ENCODE data around the gene RAB9A. TPM values are rescaled to one million over a fixed set of nuclear protein-coding genes. Genes with fewer than 3 reads are reported as not detected.

RAB9A gene
- polyA plus RNA-seq, 1 of the 3 experiments (the other 2 are of a cell fraction) = 15.3 TPM

- TF ChIP-seq ZBTB33 (IDR thresholded peaks at IDR 0.05; ENCODE audit: borderline replicate concordance, low read depth) (0 out of 2 replicates have a peak, but pooled peaks have one; percentile 47), TEAD4 (IDR thresholded peaks at IDR 0.05; ENCODE audit: borderline replicate concordance, insufficient read depth) (peak; percentile 66; the same call in 1 of the 2 replicates), EP300 (IDR thresholded peaks at IDR 0.05; ENCODE audit: borderline replicate concordance in 1 of 2, low read depth in 1 of 2, low read length in 1 of 2) (peak in 1 of 2 experiments; percentile 61; a peak in 1 of 4 replicates), USF1 (IDR thresholded peaks at IDR 0.05; ENCODE audit: borderline replicate concordance, low read depth) (peak; percentile 72; the same call in 1 of the 2 replicates), YY1 (IDR thresholded peaks at IDR 0.05; ENCODE audit: low read depth) (no peak)
Observed at GRCh38 chrX:13652287-13652793, 36.6 kb upstream of the RAB9A start (continued).

GRCh38 chrX:13652850-13653693, 35.9 kb upstream of the RAB9A start, which contains the start of gene TCEANC:
TCEANC (plus strand) TSS chrX:13653141; CDS start chrX:13662509, 9,368 bp downstream.
- Histone ChIP-seq H4K20me1 (ENCODE audit: insufficient read depth) (no peaks in the 10 kb centered on the region), H2AFZ (ENCODE audit: low read depth) (peak within 1 kb of the TSS; percentile 82), H3F3A (replicated peaks; ENCODE audit: insufficient read depth) (peaks cover 33% of the 10 kb centered on the region), H3K9ac (peak within 1 kb of the TSS; percentile 86), H3K4me3 (ENCODE audit: low read depth in 2 of 2, low read length in 1 of 2) (peak within 1 kb of the TSS; percentile 74 to 83), H3K27me3 (ENCODE audit: insufficient read depth) (no peaks in the 10 kb centered on the region), H3K9me3 (no peaks in the 10 kb centered on the region), H3K4me1 (ENCODE audit: control insufficient read depth in 1 of 2, insufficient read depth in 2 of 2, low read depth in 1 of 2, low read length in 1 of 2) (peaks cover 0 to 6% of the 10 kb centered on the region in 2 experiments; a peak in 2 of 4 replicates), H3K27ac (ENCODE audit: low read depth in 2 of 2, low read length in 1 of 2) (peak within 1 kb of the TSS; percentile 91 to 97), H3K79me2 (ENCODE audit: insufficient read depth) (no peaks in the 10 kb centered on the region), H3K9me2 (no peaks in the 10 kb centered on the region), H3K36me3 (replicated peaks in 1 of 2; ENCODE audit: control insufficient read depth in 1 of 2, insufficient read depth in 2 of 2, low read length in 1 of 2) (peaks cover 0 to 3% of the 10 kb centered on the region in 2 experiments), H3K4me2 (peak within 1 kb of the TSS; percentile 86)
- DNase-seq = peak; percentile 94
- CTCF ChIA-PET = interaction anchor here (1.0 to 1.1 kb wide), 2 partner anchors 146 to 379 kb away, joined by 3 to 4 read pairs; no protein-coding TSS in a partner anchor
- WGBS (ENCODE audit: low lambda C conversion rate) = 0% methylated on average over 16 of the region's 54 CpGs
- POLR2A ChIA-PET = interaction anchor here (1.4 to 2.0 kb wide), 2 partner anchors 82 to 376 kb away, joined by 6 to 11 read pairs; partner anchors contain the start of genes GEMIN8, OFD1 and TRAPPC2
- TF ChIP-seq FOSL2 (IDR thresholded peaks at IDR 0.05; ENCODE audit: borderline replicate concordance, low read depth) (peak; percentile 65; the same call in 1 of the 2 replicates), USF2 (IDR thresholded peaks at IDR 0.05; ENCODE audit: borderline replicate concordance, low read depth, low read length) (peak; percentile 93), POLR2AphosphoS5 (IDR thresholded peaks at IDR 0.05; ENCODE audit: low read depth, low read length) (peak; percentile 82), SIN3A (IDR thresholded peaks at IDR 0.05; ENCODE audit: borderline replicate concordance, low read depth, low read length) (peak; percentile 40; the same call in 1 of the 2 replicates), GABPA (IDR thresholded peaks at IDR 0.05; ENCODE audit: low read depth) (peak; percentile 78), IRF3 (IDR thresholded peaks at IDR 0.05; ENCODE audit: low read depth, low read length) (no peak), MAX (IDR thresholded peaks at IDR 0.05; ENCODE audit: low read depth) (peak; percentile 32; the same call in 1 of the 2 replicates), TEAD4 (IDR thresholded peaks at IDR 0.05; ENCODE audit: borderline replicate concordance, insufficient read depth) (no peak), PBX3 (IDR thresholded peaks at IDR 0.05) (no peak), YY1 (IDR thresholded peaks at IDR 0.05; ENCODE audit: low read depth) (peak; percentile 82), ZBTB33 (IDR thresholded peaks at IDR 0.05; ENCODE audit: borderline replicate concordance, low read depth) (no peak), TCF12 (IDR thresholded peaks at IDR 0.05) (peak; percentile 37; the same call in 1 of the 2 replicates), MXI1 (IDR thresholded peaks at IDR 0.05; ENCODE audit: low read depth, low read length) (peak; percentile 79), RAD21 (IDR thresholded peaks at IDR 0.05; ENCODE audit: low read length) (no peak), CHD2 (IDR thresholded peaks at IDR 0.05; ENCODE audit: low read length, partially characterized antibody) (no peak), TAF1 (IDR thresholded peaks at IDR 0.05; ENCODE audit: borderline replicate concordance, low read depth, low read length) (peak; percentile 58; the same call in 1 of the 2 replicates)

Data from SK-N-SH (cell line).